ENCODE results near the gene OLIG3. TPM values are rescaled to one million over a fixed set of nuclear protein-coding genes. Genes with fewer than 3 reads are reported as not detected.

The OLIG3 gene
- under 1 TPM in 1 of 2 experiments, not detected in 1; 0.15 TPM for total RNA-seq

DNA sequence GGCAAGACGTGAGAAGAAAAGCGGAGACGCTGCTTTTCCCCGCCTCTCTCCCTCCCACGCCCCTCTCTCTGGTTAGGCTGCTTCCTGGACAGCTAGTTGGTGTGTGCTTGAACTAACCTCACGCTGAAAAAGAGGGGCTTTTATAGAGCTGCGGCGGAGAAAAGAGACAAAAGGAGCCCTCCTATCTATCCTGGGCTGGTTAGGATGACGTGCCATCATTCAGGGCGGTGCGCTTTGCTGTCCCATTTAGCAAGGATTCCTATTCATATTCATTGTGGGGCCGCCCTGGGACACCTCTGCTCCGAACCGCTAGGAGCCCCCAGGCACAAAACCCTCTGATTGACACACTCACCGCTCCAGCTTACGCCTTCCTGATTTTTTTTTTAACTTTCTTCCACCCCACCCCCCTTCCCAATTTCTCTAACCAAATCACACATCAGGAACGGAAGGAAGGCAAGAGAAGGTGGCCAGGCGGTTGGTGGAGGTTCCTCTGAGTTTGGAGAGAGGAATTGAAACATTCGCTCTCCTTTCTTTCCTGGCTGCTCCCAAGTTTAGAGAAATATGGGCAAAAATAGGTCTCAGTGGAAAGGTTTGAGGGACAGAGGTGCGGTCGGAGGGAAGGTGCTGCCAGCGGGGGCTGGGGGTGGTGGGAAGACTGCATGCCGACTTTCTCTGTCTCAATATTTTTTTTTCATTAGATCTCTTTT lies at the start of gene OLIG3:
OLIG3 (minus strand) TSS at position 114 of the 707 bp plus-strand sequence. CDS start 224 bp downstream, outside the sequence.
- Mint-ChIP-seq H3K4me1 (ENCODE audit: low read depth) (peaks cover 69% of the 10 kb centered on the region), H3K9me3 (no peaks in the 10 kb centered on the region), H3K36me3 (peaks cover 2% of the 10 kb centered on the region), H3K27ac (peak within 1 kb of the TSS; percentile 7), H3K27me3 (peaks cover 90% of the 10 kb centered on the region), H3K4me3 (peak within 1 kb of the TSS; percentile 63)
- peak; percentile 64 for DNase-seq
- ChIA-PET POLR2A (no interaction called here), CTCF (interaction anchor here (0.6 to 5.0 kb wide), 6 partner anchors 8 to 180 kb away, joined by 3 to 30 read pairs (median 4); no protein-coding TSS in a partner anchor)
- intact Hi-C loops (cut with micrococcal nuclease) = loop anchor here (1.0 to 10.0 kb wide), 2 partner anchors 95 to 150 kb away; no protein-coding TSS in a partner anchor

DNA sequence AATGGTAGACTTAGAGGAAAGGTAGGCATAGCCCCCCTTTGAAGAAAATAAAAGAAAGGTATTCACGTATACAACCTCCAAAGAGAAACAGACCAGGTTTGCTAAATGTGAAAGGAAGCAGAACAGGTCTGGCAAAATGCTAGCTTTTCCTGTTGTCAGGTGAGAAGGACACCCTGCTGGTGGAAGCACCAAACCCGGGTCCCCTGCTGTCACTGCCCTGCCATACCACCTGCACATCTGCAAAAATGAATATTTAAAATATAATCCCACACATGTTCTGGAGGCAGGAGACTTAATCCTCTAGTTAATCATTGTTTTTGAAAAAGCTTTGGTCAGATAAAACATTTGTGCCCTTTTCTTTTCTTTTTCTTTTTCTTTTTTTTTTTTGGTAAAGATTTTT lies 48.9 kb upstream of the OLIG3 start:
- H3K4me3 Mint-ChIP-seq = no peak overlapping the region
- H3K36me3 Mint-ChIP-seq = no peaks in the 10 kb centered on the region
- DNase-seq = no peak
- no peaks in the 10 kb centered on the region for H3K9me3 Mint-ChIP-seq
- H3K27ac Mint-ChIP-seq = no peak overlapping the region
- CTCF ChIA-PET = interaction anchor here (0.7 to 1.2 kb wide), 2 partner anchors 43 to 47 kb away, joined by 3 to 4 read pairs; no protein-coding TSS in a partner anchor
- intact Hi-C loops (cut with micrococcal nuclease) = no loop called here
- no peaks in the 10 kb centered on the region for H3K27me3 Mint-ChIP-seq
- H3K4me1 Mint-ChIP-seq (ENCODE audit: low read depth) = peaks cover 17% of the 10 kb centered on the region
- POLR2A ChIA-PET = no interaction called here

DNA sequence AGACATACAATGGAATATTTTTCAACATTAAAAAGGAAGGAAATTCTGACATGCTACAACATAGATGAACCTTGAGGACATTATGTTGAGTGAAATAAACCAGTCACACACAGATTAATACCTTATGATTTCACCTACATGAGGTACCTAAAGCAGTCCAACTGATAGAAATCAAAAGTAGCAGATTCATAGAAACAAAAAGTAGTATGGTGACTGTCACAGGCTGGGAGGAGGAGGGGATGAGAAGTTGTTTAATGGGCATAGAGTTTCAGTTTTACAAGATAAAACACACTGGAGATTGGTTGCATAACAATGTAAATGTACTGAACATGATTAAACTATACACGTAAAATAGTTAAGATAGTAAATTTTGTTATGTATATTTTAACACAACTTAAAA lies 48.5 kb upstream of the OLIG3 start:
- DNase-seq = no peak
- no peaks in the 10 kb centered on the region for H3K27me3 Mint-ChIP-seq
- H3K4me3 Mint-ChIP-seq = no peak overlapping the region
- no peaks in the 10 kb centered on the region for H3K9me3 Mint-ChIP-seq
- ChIA-PET POLR2A (no interaction called here), CTCF (no interaction called here)
- H3K4me1 Mint-ChIP-seq (ENCODE audit: low read depth) = peaks cover 17% of the 10 kb centered on the region
- H3K27ac Mint-ChIP-seq = no peak overlapping the region
- no peaks in the 10 kb centered on the region for H3K36me3 Mint-ChIP-seq
- intact Hi-C loops (cut with micrococcal nuclease) = no loop called here

GRCh38 chr6:137541534-137542063 lies 47.4 kb upstream of the OLIG3 start:
- Mint-ChIP-seq H3K36me3 (no peaks in the 10 kb centered on the region), H3K27me3 (no peaks in the 10 kb centered on the region), H3K9me3 (no peaks in the 10 kb centered on the region), H3K27ac (no peak overlapping the region), H3K4me3 (no peak overlapping the region), H3K4me1 (ENCODE audit: low read depth) (peaks cover 17% of the 10 kb centered on the region)
- ChIA-PET CTCF (interaction anchor here (1.0 kb wide), 1 partner anchor 29 kb away, joined by 3 read pairs; no protein-coding TSS in a partner anchor), POLR2A (no interaction called here)
- intact Hi-C loops (cut with micrococcal nuclease) = no loop called here
- no peak for DNase-seq

GRCh38 chr6:137536104-137536773 lies 42.0 kb upstream of the OLIG3 start:
- H3K4me3 Mint-ChIP-seq = no peak overlapping the region
- no peaks in the 10 kb centered on the region for H3K27me3 Mint-ChIP-seq
- intact Hi-C loops (cut with micrococcal nuclease) = no loop called here
- ChIA-PET CTCF (no interaction called here), POLR2A (no interaction called here)
- no peaks in the 10 kb centered on the region for H3K9me3 Mint-ChIP-seq
- DNase-seq = peak; percentile 70
- no peaks in the 10 kb centered on the region for H3K36me3 Mint-ChIP-seq
- H3K4me1 Mint-ChIP-seq (ENCODE audit: low read depth) = peaks cover 2% of the 10 kb centered on the region
- no peak overlapping the region for H3K27ac Mint-ChIP-seq

DNA sequence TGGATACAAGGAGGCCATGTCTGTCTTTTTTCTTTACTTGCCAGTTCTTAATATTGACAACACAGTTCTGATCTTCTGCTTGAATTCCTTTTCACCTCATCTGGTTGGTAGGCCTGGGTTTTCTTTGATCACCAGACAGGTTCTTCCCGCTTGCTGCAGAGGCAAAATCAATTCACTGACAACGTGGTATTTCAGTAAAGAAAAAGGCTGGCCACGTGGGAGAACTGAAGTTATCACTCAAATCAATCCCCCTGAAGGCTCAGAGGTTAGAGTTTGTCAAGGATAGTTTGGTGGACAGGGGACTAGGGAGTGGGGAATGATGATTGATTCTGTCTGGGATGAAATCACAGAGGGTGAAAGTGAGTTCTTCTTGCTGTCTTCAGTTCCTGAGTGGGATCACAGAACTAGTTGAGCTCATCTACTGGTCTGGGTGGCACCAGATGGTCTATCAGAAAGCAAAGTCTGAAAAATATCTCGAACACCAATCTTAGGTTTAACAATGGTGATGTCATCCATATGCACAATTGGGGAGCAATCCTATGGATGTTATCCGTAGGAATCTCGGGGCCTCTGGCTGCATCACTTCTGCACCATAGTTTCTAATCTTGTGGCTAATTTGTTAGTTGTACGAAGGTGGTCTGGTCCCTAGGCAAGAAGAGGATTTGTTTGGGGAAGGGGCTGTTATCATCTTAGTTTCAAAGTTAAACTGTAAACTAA lies 37.3 kb upstream of the OLIG3 start:
- Mint-ChIP-seq H3K4me1 (ENCODE audit: low read depth) (peaks cover 2% of the 10 kb centered on the region), H3K27me3 (peaks cover 2% of the 10 kb centered on the region), H3K27ac (no peak overlapping the region), H3K4me3 (no peak overlapping the region), H3K9me3 (peaks cover 1% of the 10 kb centered on the region), H3K36me3 (no peaks in the 10 kb centered on the region)
- CTCF ChIA-PET = no interaction called here
- POLR2A ChIA-PET = no interaction called here
- no peak for DNase-seq
- intact Hi-C loops (cut with micrococcal nuclease) = no loop called here

DNA sequence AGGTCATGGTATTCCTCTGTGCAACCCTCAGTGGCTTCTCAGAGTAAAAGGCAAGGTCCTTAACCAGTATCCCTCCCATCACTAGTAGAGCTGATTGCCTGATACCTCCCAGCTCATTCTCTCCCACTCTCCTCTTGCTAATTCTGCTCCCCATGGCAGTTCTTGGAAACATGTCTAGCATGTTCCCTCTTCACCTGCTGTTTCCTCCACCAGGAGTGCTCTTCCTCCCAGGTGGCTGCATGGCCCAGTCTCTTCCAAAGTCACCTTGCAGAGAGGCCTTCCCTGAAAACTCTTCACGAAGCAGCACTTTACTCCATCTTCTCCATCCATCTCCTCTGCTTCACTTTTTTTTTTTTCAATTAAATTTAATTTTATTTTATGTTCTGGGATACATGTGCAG lies 36.2 kb upstream of the OLIG3 start:
- peaks cover 2% of the 10 kb centered on the region for H3K27me3 Mint-ChIP-seq
- ChIA-PET POLR2A (no interaction called here), CTCF (interaction anchor here (1.2 kb wide), 1 partner anchor 42 kb away, joined by 3 read pairs; no protein-coding TSS in a partner anchor)
- H3K36me3 Mint-ChIP-seq = no peaks in the 10 kb centered on the region
- no peak for DNase-seq
- H3K4me1 Mint-ChIP-seq (ENCODE audit: low read depth) = peaks cover 2% of the 10 kb centered on the region
- peaks cover 11% of the 10 kb centered on the region for H3K9me3 Mint-ChIP-seq
- H3K27ac Mint-ChIP-seq = no peak overlapping the region
- intact Hi-C loops (cut with micrococcal nuclease) = no loop called here
- no peak overlapping the region for H3K4me3 Mint-ChIP-seq

GRCh38 chr6:137522831-137523230 lies 28.6 kb upstream of the OLIG3 start:
- CTCF ChIA-PET = interaction anchor here (1.0 kb wide), 1 partner anchor 446 kb away, joined by 3 read pairs; no protein-coding TSS in a partner anchor

DNA sequence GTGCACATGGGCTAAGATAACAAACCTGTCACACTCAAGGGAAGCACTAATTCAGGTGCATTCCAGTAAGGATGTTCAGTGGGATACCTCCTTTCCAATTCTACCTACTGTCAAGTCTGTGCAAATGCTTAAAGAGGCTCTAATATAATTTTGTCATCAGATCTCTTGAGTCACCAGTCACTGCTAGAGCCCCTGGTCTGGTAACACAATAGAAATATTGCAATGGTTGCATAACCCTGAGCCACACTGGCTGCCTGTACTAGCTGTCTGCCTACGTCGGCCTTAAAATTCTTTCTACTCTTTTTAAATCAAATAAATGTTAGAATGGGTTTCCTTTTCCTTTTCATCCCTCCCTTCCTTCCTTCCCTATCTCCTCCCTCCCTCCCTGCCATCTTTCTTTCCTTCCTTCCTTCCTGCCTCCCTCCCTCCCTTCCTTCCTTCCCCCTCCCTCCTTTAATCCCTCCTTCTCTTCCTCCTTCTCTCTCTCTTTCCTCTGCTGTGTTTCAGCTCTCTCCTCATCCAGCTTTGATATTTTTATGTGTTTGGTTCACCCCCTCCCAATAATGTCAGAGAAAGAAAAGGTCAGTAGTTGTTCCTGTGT lies 28.1 kb upstream of the OLIG3 start:
- intact Hi-C loops (cut with micrococcal nuclease) = no loop called here
- H3K9me3 Mint-ChIP-seq = peaks cover 16% of the 10 kb centered on the region
- H3K4me3 Mint-ChIP-seq = no peak overlapping the region
- peaks cover 11% of the 10 kb centered on the region for H3K27me3 Mint-ChIP-seq
- H3K4me1 Mint-ChIP-seq (ENCODE audit: low read depth) = no peaks in the 10 kb centered on the region
- no peak overlapping the region for H3K27ac Mint-ChIP-seq
- DNase-seq = no peak
- POLR2A ChIA-PET = no interaction called here
- H3K36me3 Mint-ChIP-seq = no peaks in the 10 kb centered on the region
- CTCF ChIA-PET = interaction anchor here (1.0 kb wide), 1 partner anchor 68 kb away, joined by 4 read pairs; no protein-coding TSS in a partner anchor

More at GRCh38 chr6:137522831-137523230, 28.6 kb upstream of the OLIG3 start:
- POLR2A ChIA-PET = no interaction called here
- H3K36me3 Mint-ChIP-seq = no peaks in the 10 kb centered on the region
- no peak overlapping the region for H3K4me3 Mint-ChIP-seq
- intact Hi-C loops (cut with micrococcal nuclease) = no loop called here
- no peaks in the 10 kb centered on the region for H3K4me1 Mint-ChIP-seq (ENCODE audit: low read depth)
- H3K27me3 Mint-ChIP-seq = peaks cover 7% of the 10 kb centered on the region
- H3K9me3 Mint-ChIP-seq = peaks cover 16% of the 10 kb centered on the region
- H3K27ac Mint-ChIP-seq = no peak overlapping the region
- DNase-seq = no peak

DNA sequence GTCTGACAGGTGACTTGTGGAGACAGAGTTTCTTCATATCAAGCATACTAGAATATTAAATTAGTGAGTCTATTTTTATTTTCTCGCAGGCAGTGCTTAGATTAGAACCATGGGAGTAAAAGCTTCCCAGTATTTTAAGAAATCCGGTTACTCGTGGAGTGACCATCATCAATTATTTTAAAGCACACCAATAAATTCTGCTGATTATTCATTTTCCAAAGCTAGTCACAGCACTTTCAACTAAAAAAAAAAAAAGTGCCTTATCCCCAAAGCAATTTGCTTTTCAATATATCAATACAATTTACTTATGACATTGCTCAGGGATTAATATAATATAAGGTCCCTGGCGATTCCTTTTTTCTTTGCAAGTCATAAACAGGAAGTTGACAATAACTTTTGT lies 26.3 kb upstream of the OLIG3 start:
- CTCF ChIA-PET = interaction anchor here (0.7 kb wide), 1 partner anchor 68 kb away, joined by 3 read pairs; no protein-coding TSS in a partner anchor
- H3K4me1 Mint-ChIP-seq (ENCODE audit: low read depth) = no peaks in the 10 kb centered on the region
- H3K27ac Mint-ChIP-seq = no peak overlapping the region
- no peak overlapping the region for H3K4me3 Mint-ChIP-seq
- peaks cover 5% of the 10 kb centered on the region for H3K9me3 Mint-ChIP-seq
- POLR2A ChIA-PET = no interaction called here
- peaks cover 24% of the 10 kb centered on the region for H3K27me3 Mint-ChIP-seq
- DNase-seq = no peak
- no peaks in the 10 kb centered on the region for H3K36me3 Mint-ChIP-seq
- intact Hi-C loops (cut with micrococcal nuclease) = no loop called here

DNA sequence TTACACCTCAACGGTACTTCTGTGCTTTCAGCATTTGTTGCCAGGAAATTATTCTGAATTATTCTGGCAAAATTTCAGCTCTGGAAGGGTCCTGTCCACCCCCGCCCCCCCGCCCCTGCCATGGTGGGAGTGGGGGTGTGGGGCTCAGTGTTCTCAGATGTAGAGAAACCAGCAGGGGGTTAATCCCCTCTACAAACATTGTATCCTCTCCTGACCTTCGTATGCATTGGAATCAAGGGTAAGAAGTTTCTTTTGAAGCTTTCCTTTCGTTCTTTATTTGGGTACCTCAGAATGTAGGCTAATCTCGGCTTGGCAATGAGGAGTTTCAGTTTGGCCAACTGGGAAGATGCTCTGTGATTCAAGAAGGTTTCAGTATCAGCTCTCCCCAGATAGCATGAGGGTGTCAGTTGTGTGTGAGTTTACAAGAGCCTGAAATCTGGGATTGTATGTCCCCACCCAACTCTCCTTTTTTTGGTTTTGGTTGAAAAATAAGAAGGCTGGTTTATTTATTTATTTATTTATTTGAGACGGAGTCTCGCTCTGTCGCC lies 25.5 kb upstream of the OLIG3 start:
- no peak overlapping the region for H3K4me3 Mint-ChIP-seq
- H3K4me1 Mint-ChIP-seq (ENCODE audit: low read depth) = no peaks in the 10 kb centered on the region
- no peaks in the 10 kb centered on the region for H3K9me3 Mint-ChIP-seq
- ChIA-PET CTCF (interaction anchor here (0.7 kb wide), 1 partner anchor 69 kb away, joined by 3 read pairs; no protein-coding TSS in a partner anchor), POLR2A (no interaction called here)
- intact Hi-C loops (cut with micrococcal nuclease) = no loop called here
- H3K36me3 Mint-ChIP-seq = no peaks in the 10 kb centered on the region
- no peak for DNase-seq
- H3K27ac Mint-ChIP-seq = no peak overlapping the region
- peaks cover 31% of the 10 kb centered on the region for H3K27me3 Mint-ChIP-seq

Measured in activated CD4-positive, alpha-beta memory T cell treated with anti-CD3 and anti-CD28 coated beads for 36 hours (primary cell).